Fibroblast of skin of right biceps (primary cell): ENCODE data around the gene CELSR1.
A peak's percentile ranks its signal among the peaks of the same experiment; 100 is the strongest.

ENCODE experiments used
- DNase-seq: peaks from one replicate; pipeline ENCODE4 v3.0.0-alpha.2; 2013

The CELSR1 gene

GRCh38 chr22:46360097-46360496, 177.3 kb downstream of the CELSR1 start:
- no peak for DNase-seq

GRCh38 chr22:46359362-46359761, 178.1 kb downstream of the CELSR1 start:
- DNase-seq = no peak

- DNase-seq = no peak
These were observed 178.7 kb downstream of the CELSR1 start for GRCh38 chr22:46358766-46359165.

GRCh38 chr22:46357711-46358520, 179.5 kb downstream of the CELSR1 start:
- DNase-seq = no peak

- no peak for DNase-seq
These were observed 180.6 kb downstream of the CELSR1 start for GRCh38 chr22:46356496-46357480.

GRCh38 chr22:46355996-46356471, 181.4 kb downstream of the CELSR1 start:
- no peak for DNase-seq

- peak; percentile 41 for DNase-seq
These were observed 181.9 kb downstream of the CELSR1 start for GRCh38 chr22:46355369-46355995.

- no peak for DNase-seq
These were observed 182.5 kb downstream of the CELSR1 start for GRCh38 chr22:46354993-46355305.

- DNase-seq = no peak
These were observed 183.0 kb downstream of the CELSR1 start for GRCh38 chr22:46354176-46354992.

- no peak for DNase-seq
These were observed 183.8 kb downstream of the CELSR1 start for GRCh38 chr22:46353483-46354105.

GRCh38 chr22:46352691-46353386, 184.6 kb downstream of the CELSR1 start:
- peak; percentile 12 for DNase-seq

- no peak for DNase-seq
These were observed 185.1 kb downstream of the CELSR1 start for GRCh38 chr22:46352276-46352675.

- DNase-seq = no peak
These were observed 185.7 kb downstream of the CELSR1 start for GRCh38 chr22:46351767-46352166.

- DNase-seq = no peak
These were observed 186.2 kb downstream of the CELSR1 start for GRCh38 chr22:46351131-46351735.

- DNase-seq = no peak
These were observed 186.8 kb downstream of the CELSR1 start for GRCh38 chr22:46350646-46351045.

GRCh38 chr22:46350121-46350520, 187.3 kb downstream of the CELSR1 start:
- no peak for DNase-seq

GRCh38 chr22:46349681-46350080, 187.7 kb downstream of the CELSR1 start:
- no peak for DNase-seq

GRCh38 chr22:46349238-46349637, 188.2 kb downstream of the CELSR1 start:
- DNase-seq = no peak

- no peak for DNase-seq
These were observed 189.2 kb downstream of the CELSR1 start for GRCh38 chr22:46348099-46348695.

- no peak for DNase-seq
These were observed 189.8 kb downstream of the CELSR1 start for GRCh38 chr22:46347646-46348045.
